Mesothelial cell of epicardium (in vitro differentiated cells): Measurements from ENCODE around the gene PHPT1. TPM values are rescaled to one million over a fixed set of nuclear protein-coding genes. Genes with fewer than 3 reads are reported as not detected.
"Not testable (repeated sequence)": the region's sequence is repeated elsewhere in the genome, so short reads cannot be mapped to it uniquely, and the experiment has no call there.

Experiments used
- DNase-seq, 2 experiments: peaks; one replicate each; pipeline ENCODE4 v3.0.0; 2021; ENCODE audit warnings: low spot score in 2 of 2; ENCODE audit not compliant: unreplicated experiment in 2 of 2
- H3K27ac Mint-ChIP-seq: 2 replicates; pipeline ENCODE4 v1.8.0; 2021; ENCODE audit warnings: mixed read lengths
- H3K27me3 Mint-ChIP-seq: 2 replicates; pipeline ENCODE4 v1.8.0; 2021; ENCODE audit warnings: low read depth, mixed read lengths
- H3K36me3 Mint-ChIP-seq: 2 replicates; pipeline ENCODE4 v1.8.0; 2021; ENCODE audit warnings: mixed read lengths
- H3K4me1 Mint-ChIP-seq: 2 replicates; pipeline ENCODE4 v1.8.0; 2021; ENCODE audit warnings: mixed read lengths
- H3K4me3 Mint-ChIP-seq: 2 replicates; pipeline ENCODE4 v1.8.0; 2021; ENCODE audit warnings: mild to moderate bottlenecking, moderate library complexity, mixed read lengths
- H3K9me3 Mint-ChIP-seq: 2 replicates; pipeline ENCODE4 v1.8.0; 2021; ENCODE audit warnings: mixed read lengths
- total RNA-seq: library from RNA; stranded (reverse); gene quantifications from 3 replicates; pipeline ENCODE4 v1.2.1, GENCODE V29; 2021
- TF ChIP-seq, protein P1 (sequence below): fragments of 200-600 bp; sonication (generic); IDR thresholded peaks from one replicate; pipeline ENCODE4 v1.5.0; 2021; ENCODE audit warnings: antibody characterized with exemption; ENCODE audit not compliant: unreplicated experiment

The PHPT1 gene
- total RNA-seq, 1 donor from 2014 or later = 168 TPM

DNA sequence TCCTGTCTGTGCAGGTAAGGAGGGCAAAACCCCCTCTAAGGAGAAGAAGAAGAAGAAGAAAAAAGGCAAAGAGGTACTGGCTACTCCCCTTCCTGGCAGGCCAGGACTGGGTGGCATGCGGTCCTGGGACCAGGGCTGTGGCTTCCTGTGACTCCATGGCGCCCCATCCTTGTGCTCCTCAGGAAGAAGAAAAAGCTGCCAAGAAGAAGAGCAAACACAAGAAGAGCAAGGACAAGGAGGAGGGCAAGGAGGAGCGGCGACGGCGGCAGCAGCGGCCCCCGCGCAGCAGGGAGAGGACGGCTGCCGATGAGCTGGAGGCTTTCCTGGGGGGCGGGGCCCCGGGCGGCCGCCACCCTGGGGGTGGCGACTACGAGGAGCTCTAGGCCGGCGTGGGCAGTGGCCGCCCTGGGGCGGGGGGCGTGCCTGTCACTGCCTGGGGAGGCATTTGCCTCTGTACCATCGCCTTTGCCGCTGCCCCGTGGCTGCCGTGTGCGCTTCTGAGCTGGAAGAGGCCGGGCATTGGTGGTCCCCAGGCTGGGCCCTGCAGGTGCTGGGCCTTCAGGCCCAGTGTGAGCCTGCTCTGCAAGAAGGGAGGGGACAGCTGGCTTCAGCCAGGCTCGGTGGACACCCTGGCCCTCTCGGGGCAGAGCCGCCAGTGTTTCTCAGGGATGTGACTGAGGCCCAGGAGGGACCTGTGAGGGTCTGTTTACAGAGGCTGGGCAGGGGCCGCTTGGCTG, 8.9 kb upstream of the PHPT1 start:
- H3K4me3 Mint-ChIP-seq = no peak overlapping the region
- H3K9me3 Mint-ChIP-seq = no peaks in the 10 kb centered on the region
- H3K27ac Mint-ChIP-seq = peak overlapping the region; percentile 88
- TF ChIP-seq, protein P1, sequence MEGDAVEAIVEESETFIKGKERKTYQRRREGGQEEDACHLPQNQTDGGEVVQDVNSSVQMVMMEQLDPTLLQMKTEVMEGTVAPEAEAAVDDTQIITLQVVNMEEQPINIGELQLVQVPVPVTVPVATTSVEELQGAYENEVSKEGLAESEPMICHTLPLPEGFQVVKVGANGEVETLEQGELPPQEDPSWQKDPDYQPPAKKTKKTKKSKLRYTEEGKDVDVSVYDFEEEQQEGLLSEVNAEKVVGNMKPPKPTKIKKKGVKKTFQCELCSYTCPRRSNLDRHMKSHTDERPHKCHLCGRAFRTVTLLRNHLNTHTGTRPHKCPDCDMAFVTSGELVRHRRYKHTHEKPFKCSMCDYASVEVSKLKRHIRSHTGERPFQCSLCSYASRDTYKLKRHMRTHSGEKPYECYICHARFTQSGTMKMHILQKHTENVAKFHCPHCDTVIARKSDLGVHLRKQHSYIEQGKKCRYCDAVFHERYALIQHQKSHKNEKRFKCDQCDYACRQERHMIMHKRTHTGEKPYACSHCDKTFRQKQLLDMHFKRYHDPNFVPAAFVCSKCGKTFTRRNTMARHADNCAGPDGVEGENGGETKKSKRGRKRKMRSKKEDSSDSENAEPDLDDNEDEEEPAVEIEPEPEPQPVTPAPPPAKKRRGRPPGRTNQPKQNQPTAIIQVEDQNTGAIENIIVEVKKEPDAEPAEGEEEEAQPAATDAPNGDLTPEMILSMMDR = no peak
- peaks cover 19% of the 10 kb centered on the region for H3K4me1 Mint-ChIP-seq
- H3K27me3 Mint-ChIP-seq = peaks cover 2% of the 10 kb centered on the region
- no peak for DNase-seq
- H3K36me3 Mint-ChIP-seq = peaks cover 4% of the 10 kb centered on the region

- peaks cover 4% of the 10 kb centered on the region for H3K36me3 Mint-ChIP-seq
- no peak for DNase-seq
- TF ChIP-seq, protein P1 = no peak
- peaks cover 19% of the 10 kb centered on the region for H3K4me1 Mint-ChIP-seq
- H3K27me3 Mint-ChIP-seq = peaks cover 4% of the 10 kb centered on the region
- peak overlapping the region; percentile 83 for H3K27ac Mint-ChIP-seq
- H3K9me3 Mint-ChIP-seq = no peaks in the 10 kb centered on the region
- H3K4me3 Mint-ChIP-seq = no peak overlapping the region
These were observed 8.1 kb upstream of the PHPT1 start for GRCh38 chr9:136840877-136841645.

GRCh38 chr9:136841646-136842379, 7.4 kb upstream of the PHPT1 start:
- peak overlapping the region; percentile 63 for H3K4me3 Mint-ChIP-seq
- H3K4me1 Mint-ChIP-seq = peaks cover 19% of the 10 kb centered on the region
- H3K9me3 Mint-ChIP-seq, H3K27me3 Mint-ChIP-seq, DNase-seq, H3K36me3 Mint-ChIP-seq: not testable (repeated sequence)
- peak overlapping the region; percentile 30 for H3K27ac Mint-ChIP-seq

DNA sequence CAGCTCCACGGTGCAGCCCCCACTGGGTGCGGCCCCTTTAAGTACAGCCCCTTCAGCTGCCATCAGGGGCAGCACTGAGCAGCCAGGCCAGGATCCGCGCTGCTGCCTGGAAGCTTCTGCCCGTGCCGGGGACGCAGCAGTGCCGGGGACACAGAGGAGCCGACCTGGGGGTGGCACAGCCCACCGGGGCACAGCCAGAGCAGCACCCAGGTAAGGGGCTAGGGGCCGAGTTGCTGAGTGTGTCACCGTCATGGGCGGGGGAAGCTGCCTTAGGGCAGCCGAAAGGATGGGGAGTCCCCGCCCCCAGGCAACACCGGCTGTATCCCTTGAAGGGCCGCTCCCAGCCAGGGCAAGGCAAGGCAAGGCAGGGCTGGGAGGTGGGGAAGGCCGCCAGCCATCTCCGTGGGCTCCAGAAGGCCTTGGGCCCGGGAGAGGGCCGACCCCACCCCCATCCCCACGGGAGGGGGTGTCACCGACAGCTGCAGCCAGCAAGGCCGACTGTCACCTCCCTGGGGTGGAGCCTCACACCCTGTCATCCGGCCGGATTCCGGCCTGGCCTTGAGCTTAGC, 6.7 kb upstream of the PHPT1 start, which contains the start of gene AJM1:
AJM1 (plus strand) TSS at position 99 of the 569 bp plus-strand sequence. CDS start 1,937 bp downstream, outside the sequence.
- Mint-ChIP-seq H3K27ac (peak within 1 kb of the TSS; percentile 30), H3K4me1 (peaks cover 20% of the 10 kb centered on the region), H3K27me3 (peaks cover 11% of the 10 kb centered on the region), H3K4me3 (peak within 1 kb of the TSS; percentile 63)
- TF ChIP-seq, protein P1 = peak; percentile 91
- DNase-seq = peak in 1 of 2 experiments; percentile 88
- H3K9me3 Mint-ChIP-seq, H3K36me3 Mint-ChIP-seq: not testable (repeated sequence)

DNA sequence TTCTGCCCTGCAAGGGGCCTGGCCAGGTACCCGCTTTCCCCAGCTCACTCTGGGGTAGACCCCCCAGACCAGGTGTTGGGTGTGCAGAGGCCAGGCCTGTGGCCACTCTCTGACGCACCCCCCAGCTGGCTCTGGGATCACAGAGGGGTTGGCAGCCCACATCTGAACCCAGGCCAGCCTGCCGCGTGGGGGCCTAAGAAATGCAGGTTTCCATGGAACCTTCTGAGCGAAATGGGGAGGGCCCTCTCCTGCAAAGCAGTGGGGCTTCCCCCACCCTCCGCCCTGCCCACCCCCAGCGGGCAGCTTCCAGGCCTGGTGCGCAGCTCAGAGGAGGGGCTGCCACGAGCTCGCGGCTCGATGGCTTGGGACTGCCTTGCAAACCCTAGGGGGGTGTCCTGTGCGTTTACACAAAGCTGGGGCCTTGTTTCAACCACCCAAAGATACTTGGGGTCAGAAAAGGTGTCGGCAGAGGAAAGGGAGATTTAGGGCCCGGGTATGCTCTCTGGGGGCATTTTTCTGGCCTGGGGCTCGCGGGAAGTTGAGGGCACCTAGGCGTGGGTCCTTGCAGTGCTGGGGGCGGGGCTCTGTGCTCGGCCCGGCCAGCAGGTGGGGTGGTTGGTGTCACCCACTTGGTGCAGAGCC, 5.9 kb upstream of the PHPT1 start:
- not testable (repeated sequence) for H3K9me3 Mint-ChIP-seq, DNase-seq, H3K27ac Mint-ChIP-seq, H3K36me3 Mint-ChIP-seq
- Mint-ChIP-seq H3K4me1 (peaks cover 20% of the 10 kb centered on the region), H3K27me3 (peaks cover 16% of the 10 kb centered on the region), H3K4me3 (peak overlapping the region; percentile 26)
